ENCODE measurements around the gene LPCAT1.
"Not testable (repeated sequence)": the region's sequence is repeated elsewhere in the genome, so short reads cannot be mapped to it uniquely, and the experiment has no call there.

The LPCAT1 gene

GRCh38 chr5:1462358-1462757, 61.4 kb downstream of the LPCAT1 start:
- H3K4me3 ChIP-seq (replicated peaks; ENCODE audit: low read depth, low read length) = no peak overlapping the region
- no peak for DNase-seq (ENCODE audit: low read depth)
- TF ChIP-seq, protein P1, sequence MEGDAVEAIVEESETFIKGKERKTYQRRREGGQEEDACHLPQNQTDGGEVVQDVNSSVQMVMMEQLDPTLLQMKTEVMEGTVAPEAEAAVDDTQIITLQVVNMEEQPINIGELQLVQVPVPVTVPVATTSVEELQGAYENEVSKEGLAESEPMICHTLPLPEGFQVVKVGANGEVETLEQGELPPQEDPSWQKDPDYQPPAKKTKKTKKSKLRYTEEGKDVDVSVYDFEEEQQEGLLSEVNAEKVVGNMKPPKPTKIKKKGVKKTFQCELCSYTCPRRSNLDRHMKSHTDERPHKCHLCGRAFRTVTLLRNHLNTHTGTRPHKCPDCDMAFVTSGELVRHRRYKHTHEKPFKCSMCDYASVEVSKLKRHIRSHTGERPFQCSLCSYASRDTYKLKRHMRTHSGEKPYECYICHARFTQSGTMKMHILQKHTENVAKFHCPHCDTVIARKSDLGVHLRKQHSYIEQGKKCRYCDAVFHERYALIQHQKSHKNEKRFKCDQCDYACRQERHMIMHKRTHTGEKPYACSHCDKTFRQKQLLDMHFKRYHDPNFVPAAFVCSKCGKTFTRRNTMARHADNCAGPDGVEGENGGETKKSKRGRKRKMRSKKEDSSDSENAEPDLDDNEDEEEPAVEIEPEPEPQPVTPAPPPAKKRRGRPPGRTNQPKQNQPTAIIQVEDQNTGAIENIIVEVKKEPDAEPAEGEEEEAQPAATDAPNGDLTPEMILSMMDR (IDR thresholded peaks at IDR 0.05; ENCODE audit: low read length, missing control alignments) = no peak

GRCh38 chr5:1461396-1461795, 62.4 kb downstream of the LPCAT1 start:
- H3K4me3 ChIP-seq (replicated peaks; ENCODE audit: low read depth, low read length) = no peak overlapping the region
- no peak for DNase-seq (ENCODE audit: low read depth)
- TF ChIP-seq, protein P1 (IDR thresholded peaks at IDR 0.05; ENCODE audit: low read length, missing control alignments) = no peak

DNA sequence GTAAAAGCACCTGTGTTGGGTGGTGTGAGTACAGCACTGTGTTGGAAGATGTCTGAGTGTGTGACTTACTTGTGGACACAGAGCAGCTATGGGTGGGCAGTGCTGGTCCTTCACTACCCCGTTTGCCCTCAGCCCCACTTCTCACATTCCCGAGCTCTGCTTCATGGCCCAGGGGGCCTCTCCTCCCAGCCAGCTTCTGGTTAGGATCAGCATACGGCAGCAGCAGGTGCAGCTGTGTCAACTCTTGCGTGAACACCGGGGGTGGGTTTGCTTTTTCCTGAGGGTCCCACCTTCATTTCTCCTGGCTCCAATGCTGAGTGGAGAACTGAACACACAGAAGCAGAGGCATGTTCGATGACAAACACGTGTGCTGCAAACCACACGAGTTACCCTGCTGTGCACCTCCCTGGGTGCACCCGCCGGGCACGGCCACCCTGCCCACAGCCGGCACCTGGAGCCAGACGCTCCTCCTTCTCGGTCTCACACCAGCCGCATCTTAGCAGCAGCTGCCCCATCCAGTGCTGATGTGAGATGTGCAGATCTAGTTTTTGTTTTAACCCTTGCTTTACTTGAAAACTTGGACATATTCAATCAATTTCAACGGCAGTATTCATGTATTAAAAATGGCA, 63.6 kb downstream of the LPCAT1 start:
- DNase-seq (ENCODE audit: low read depth) = no peak
- TF ChIP-seq, protein P1 (IDR thresholded peaks at IDR 0.05; ENCODE audit: low read length, missing control alignments) = no peak
- H3K4me3 ChIP-seq (replicated peaks; ENCODE audit: low read depth, low read length) = no peak overlapping the region

DNA sequence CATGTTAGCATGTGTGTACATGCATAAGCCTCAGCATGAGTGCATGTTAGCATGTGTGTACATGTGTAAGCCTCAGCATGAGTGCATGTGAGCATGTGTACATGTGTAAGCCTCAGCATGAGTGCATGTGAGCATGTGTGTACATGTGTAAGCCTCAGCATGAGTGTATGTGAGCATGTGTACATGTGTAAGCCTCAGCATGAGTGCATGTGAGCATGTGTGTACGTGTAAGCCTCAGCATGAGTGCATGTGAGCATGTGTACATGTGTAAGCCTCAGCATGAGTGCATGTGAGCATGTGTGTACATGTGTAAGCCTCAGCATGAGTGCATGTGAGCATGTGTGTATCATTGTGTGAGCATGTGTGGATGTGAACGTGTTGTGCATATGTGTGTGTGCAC, 64.3 kb downstream of the LPCAT1 start:
- not testable (repeated sequence) for H3K4me3 ChIP-seq (replicated peaks; ENCODE audit: low read depth, low read length); DNase-seq (ENCODE audit: low read depth)

GRCh38 chr5:1456110-1456881, 67.5 kb downstream of the LPCAT1 start:
- DNase-seq (ENCODE audit: low read depth) = not testable (repeated sequence)

DNA sequence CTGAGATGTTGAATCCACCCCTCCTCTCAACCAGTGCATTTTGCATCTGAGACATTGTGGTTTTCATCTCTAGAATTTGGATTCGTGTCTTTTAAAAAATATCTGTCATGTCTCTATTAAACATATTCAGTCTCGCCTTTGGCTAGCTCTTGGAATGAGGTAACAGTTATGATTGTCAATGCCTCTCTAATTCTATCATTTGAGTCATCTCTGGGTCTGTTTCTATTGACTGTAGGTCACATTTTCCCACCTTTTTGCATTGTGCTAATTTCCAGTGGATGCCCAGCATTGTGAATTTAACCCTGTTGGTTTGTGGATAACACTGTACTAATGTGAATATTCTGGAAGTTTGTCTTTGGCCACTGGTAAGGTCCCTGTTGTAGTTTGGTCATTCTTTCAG, 70.1 kb downstream of the LPCAT1 start:
- DNase-seq (ENCODE audit: low read depth) = no peak
- H3K4me3 ChIP-seq (replicated peaks; ENCODE audit: low read depth, low read length) = no peak overlapping the region
- TF ChIP-seq, protein P1 (IDR thresholded peaks at IDR 0.05; ENCODE audit: low read length, missing control alignments) = no peak

More at GRCh38 chr5:1456110-1456881, 67.5 kb downstream of the LPCAT1 start:
- H3K4me3 ChIP-seq (replicated peaks; ENCODE audit: low read depth, low read length) = not testable (repeated sequence)

DNA sequence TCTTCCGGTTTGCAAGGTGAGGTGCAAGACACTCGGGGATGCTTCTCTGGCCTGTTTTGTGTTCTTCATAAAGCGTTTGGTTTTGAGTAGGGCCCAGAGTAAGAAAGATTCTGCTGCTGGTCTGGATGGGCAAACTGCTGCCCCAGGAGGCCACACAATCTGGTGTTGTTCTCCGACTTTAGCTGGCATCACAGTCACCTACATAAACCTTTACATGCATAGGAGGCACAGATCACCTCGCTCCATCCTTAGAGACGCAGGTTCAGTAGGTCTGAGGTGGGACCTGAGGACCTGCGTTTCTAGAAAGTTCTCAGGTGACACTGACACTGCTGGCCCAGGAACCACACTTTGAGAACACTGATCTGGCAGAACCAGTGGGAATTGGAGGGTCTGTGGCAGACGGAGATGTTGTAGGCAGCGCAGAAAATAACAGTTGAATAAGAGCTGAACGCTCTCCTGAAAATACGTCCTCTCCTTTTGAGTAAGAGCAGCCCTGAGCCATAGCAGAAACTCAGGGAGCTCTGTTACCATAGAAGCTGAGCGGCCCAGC, 74.6 kb downstream of the LPCAT1 start:
- no peak for DNase-seq (ENCODE audit: low read depth)
- no peak overlapping the region for H3K4me3 ChIP-seq (replicated peaks; ENCODE audit: low read depth, low read length)
- TF ChIP-seq, protein P1 (IDR thresholded peaks at IDR 0.05; ENCODE audit: low read length, missing control alignments) = no peak
